IPS-18c (cell line): ENCODE results near the gene LCLAT1.
A peak's percentile ranks its signal among the peaks of the same experiment; 100 is the strongest.

ENCODE experiments used
- H3K4me3 ChIP-seq: 2 replicates; pipeline ENCODE4 v1.7.0; 2013; ENCODE audit warnings: low read depth, mild to moderate bottlenecking, low read length, moderate library complexity; ENCODE audit not compliant: insufficient read depth
- H3K9me3 ChIP-seq: one replicate; pipeline ENCODE4 v1.6.1; 2013; ENCODE audit warnings: mild to moderate bottlenecking, low read length, moderate library complexity; ENCODE audit not compliant: control insufficient read depth, insufficient read depth

Gene LCLAT1

GRCh38 chr2:30447149-30448045 is at the start of gene LCLAT1:
Gene LCLAT1, plus strand, starts transcription at chr2:30447246. Its CDS starts 78,345 bp downstream, at chr2:30525591.
- peaks cover 2% of the 10 kb centered on the region for H3K9me3 ChIP-seq
- H3K4me3 ChIP-seq: peak within 1 kb of the TSS; percentile 75

- H3K9me3 ChIP-seq: no peaks in the 10 kb centered on the region
These were observed 48.8 kb upstream of the LCLAT1 start for GRCh38 chr2:30398084-30398873.

GRCh38 chr2:30400151-30400954 is 46.7 kb upstream of the LCLAT1 start:
- Histone ChIP-seq H3K4me3 (no peak overlapping the region), H3K9me3 (no peaks in the 10 kb centered on the region)

More at GRCh38 chr2:30398084-30398873, 48.8 kb upstream of the LCLAT1 start:
- H3K4me3 ChIP-seq: no peak overlapping the region

- no peak overlapping the region for H3K4me3 ChIP-seq
- H3K9me3 ChIP-seq: peaks cover 2% of the 10 kb centered on the region
These were observed 44.4 kb upstream of the LCLAT1 start for GRCh38 chr2:30402441-30403182.

- 0 out of 2 replicates have a peak overlapping the region, but pooled peaks have one; percentile 5 for H3K4me3 ChIP-seq
- H3K9me3 ChIP-seq: peaks cover 2% of the 10 kb centered on the region
These were observed 43.3 kb upstream of the LCLAT1 start for GRCh38 chr2:30403592-30404312.

GRCh38 chr2:30404319-30405259 is 42.5 kb upstream of the LCLAT1 start:
- Histone ChIP-seq H3K9me3 (peaks cover 2% of the 10 kb centered on the region), H3K4me3 (peak overlapping the region; percentile 5; the same call in 1 of the 2 replicates)

GRCh38 chr2:30405260-30405605 is 41.8 kb upstream of the LCLAT1 start:
- H3K9me3 ChIP-seq: peaks cover 2% of the 10 kb centered on the region
- no peak overlapping the region for H3K4me3 ChIP-seq

GRCh38 chr2:30406853-30407252 is 40.2 kb upstream of the LCLAT1 start:
- peaks cover 2% of the 10 kb centered on the region for H3K9me3 ChIP-seq
- no peak overlapping the region for H3K4me3 ChIP-seq

GRCh38 chr2:30408961-30409387 is 38.1 kb upstream of the LCLAT1 start:
- H3K9me3 ChIP-seq: peaks cover 2% of the 10 kb centered on the region
- H3K4me3 ChIP-seq: no peak overlapping the region

GRCh38 chr2:30410217-30410616 is 36.8 kb upstream of the LCLAT1 start:
- H3K4me3 ChIP-seq: no peak overlapping the region

GRCh38 chr2:30412047-30412683 is 34.9 kb upstream of the LCLAT1 start:
- no peaks in the 10 kb centered on the region for H3K9me3 ChIP-seq

More at GRCh38 chr2:30410217-30410616, 36.8 kb upstream of the LCLAT1 start:
- H3K9me3 ChIP-seq: peaks cover 2% of the 10 kb centered on the region

GRCh38 chr2:30412684-30413570 is 34.1 kb upstream of the LCLAT1 start:
- H3K9me3 ChIP-seq: no peaks in the 10 kb centered on the region
- H3K4me3 ChIP-seq: no peak overlapping the region

More at GRCh38 chr2:30412047-30412683, 34.9 kb upstream of the LCLAT1 start:
- H3K4me3 ChIP-seq: no peak overlapping the region

GRCh38 chr2:30414961-30415360 is 32.1 kb upstream of the LCLAT1 start:
- H3K4me3 ChIP-seq: no peak overlapping the region
- H3K9me3 ChIP-seq: no peaks in the 10 kb centered on the region

- Histone ChIP-seq H3K4me3 (no peak overlapping the region), H3K9me3 (no peaks in the 10 kb centered on the region)
These were observed 29.8 kb upstream of the LCLAT1 start for GRCh38 chr2:30417253-30417652.
